Keratinocyte (primary cell): ENCODE data around the gene ARPC1A. TPM values are rescaled to one million over a fixed set of nuclear protein-coding genes. Genes with fewer than 3 reads are reported as not detected.

Experiments
- DNase-seq: peaks from one replicate; pipeline ENCODE4 v3.0.0-alpha.2; 2011; ENCODE audit warnings: low read depth, missing footprints, low spot score
- FAIRE-seq: peaks from 2 replicates; lab custom pipeline; 2011; peaks lifted over from hg19 to GRCh38; lab: Jason Lieb, UNC
- H2AFZ ChIP-seq: 2 replicates; pipeline ENCODE4 v1.6.0; 2012; ENCODE audit warnings: low read length, control low read depth, inconsistent platforms; ENCODE audit not compliant: control insufficient read depth
- H3K27ac ChIP-seq: 2 replicates; pipeline ENCODE4 v1.5.1; 2011; ENCODE audit warnings: low read length; ENCODE audit not compliant: control insufficient read depth, insufficient read depth
- H3K27me3 ChIP-seq: 3 replicates; pipeline ENCODE4 v1.6.0; 2011; ENCODE audit warnings: low read length; ENCODE audit not compliant: control insufficient read depth, insufficient read depth; ENCODE audit errors: extremely low read depth
- H3K36me3 ChIP-seq, 2 experiments: 2 replicates in 1 of 2; 3 replicates in 1 of 2; pipeline ENCODE4 v1.5.1; 2011; ENCODE audit warnings: low read length in 2 of 2, mild to moderate bottlenecking in 1 of 2; ENCODE audit not compliant: control insufficient read depth in 2 of 2, insufficient read depth in 2 of 2; ENCODE audit errors: extremely low read depth in 1 of 2
- H3K4me1 ChIP-seq: 3 replicates; pipeline ENCODE4 v1.5.1; 2011; ENCODE audit warnings: low read length; ENCODE audit not compliant: control insufficient read depth, insufficient read depth; ENCODE audit errors: extremely low read depth
- H3K4me2 ChIP-seq: 3 replicates; pipeline ENCODE4 v1.6.0; 2011; ENCODE audit warnings: low read depth, low read length; ENCODE audit not compliant: control insufficient read depth, insufficient read depth; ENCODE audit errors: extremely low read depth
- H3K4me3 ChIP-seq, 3 experiments: fragments of 200-600 bp in 1 of 3; sonication (generic) in 1 of 3; 2 replicates in 2 of 3; 3 replicates in 1 of 3; pipeline ENCODE4 v1.5.1; 2011 to 2016; ENCODE audit warnings: low read length in 3 of 3, mild to moderate bottlenecking in 3 of 3, control low read depth in 2 of 3, inconsistent platforms in 1 of 3, low read depth in 1 of 3, mixed read lengths in 1 of 3, mixed run types in 1 of 3, moderate library complexity in 1 of 3; ENCODE audit not compliant: control insufficient read depth in 2 of 3, insufficient read depth in 2 of 3; ENCODE audit errors: extremely low read depth in 1 of 3
- H3K79me2 ChIP-seq: 2 replicates; pipeline ENCODE4 v1.6.0; 2012; ENCODE audit warnings: low read length; ENCODE audit not compliant: control insufficient read depth, insufficient read depth
- H3K9ac ChIP-seq: 3 replicates; pipeline ENCODE4 v1.6.0; 2011; ENCODE audit warnings: low read length; ENCODE audit not compliant: control insufficient read depth, insufficient read depth; ENCODE audit errors: extremely low read depth
- H3K9me1 ChIP-seq: 3 replicates; pipeline ENCODE4 v1.6.0; 2011; ENCODE audit warnings: low read length; ENCODE audit not compliant: control insufficient read depth, insufficient read depth; ENCODE audit errors: extremely low read depth
- H3K9me3 ChIP-seq: 2 replicates; pipeline ENCODE4 v1.5.1; 2012; ENCODE audit warnings: low read depth, low read length; ENCODE audit not compliant: control insufficient read depth
- H4K20me1 ChIP-seq: 3 replicates; pipeline ENCODE4 v1.6.0; 2011; ENCODE audit warnings: low read length; ENCODE audit not compliant: control insufficient read depth, insufficient read depth; ENCODE audit errors: extremely low read depth
- EZH2 ChIP-seq: IDR thresholded peaks from one replicate; pipeline ENCODE4 v1.6.1; 2012; ENCODE audit warnings: inconsistent platforms, mild to moderate bottlenecking, low read length, moderate library complexity
- dilution Hi-C: fragments of 300-500 bp; cut with MboI; formaldehyde crosslinking; loops from one replicate; pipeline ENCODE4 v1.7.0; 2020; ENCODE audit warnings: low sequenced_read_pairs; ENCODE audit not compliant: extremely low pct_ligation_motif_present
- polyA plus RNA-seq, 5 experiments: library from polyadenylated mRNA; depleted of rRNA in 3 of 5; stranded (reverse) in 3 of 5; stranded (forward) in 1 of 5; unstranded in 1 of 5; fragments of >200 nt; gene quantifications; 1 replicate in 1 of 5; 2 replicates in 3 of 5; 3 replicates in 1 of 5; pipeline versions ENCODE4 v1.2.1 to v1.2.3, GENCODE V29; 2011 to 2012; ENCODE audit warnings: missing spikeins in 2 of 5, low read depth in 1 of 5, low replicate concordance in 1 of 5
- TF ChIP-seq, protein P1 (sequence below), 3 experiments: IDR thresholded peaks in 1 of 3; conservative IDR thresholded peaks in 1 of 3; optimal IDR thresholded peaks in 1 of 3; 2 replicates in 2 of 3; 3 replicates in 1 of 3; pipeline versions ENCODE3 to v1.5.1; 2011; ENCODE audit warnings: low read length in 3 of 3, mild to moderate bottlenecking in 3 of 3, moderate library complexity in 2 of 3, control low read depth in 1 of 3, inconsistent platforms in 1 of 3; ENCODE audit not compliant: insufficient read depth in 2 of 3; ENCODE audit errors: extremely low read depth in 1 of 3

Gene ARPC1A
- polyA plus RNA-seq, 1 donor (not counting 4 experiments of a cell fraction or from before 2014, with no cell fraction given) = 133 TPM

DNA sequence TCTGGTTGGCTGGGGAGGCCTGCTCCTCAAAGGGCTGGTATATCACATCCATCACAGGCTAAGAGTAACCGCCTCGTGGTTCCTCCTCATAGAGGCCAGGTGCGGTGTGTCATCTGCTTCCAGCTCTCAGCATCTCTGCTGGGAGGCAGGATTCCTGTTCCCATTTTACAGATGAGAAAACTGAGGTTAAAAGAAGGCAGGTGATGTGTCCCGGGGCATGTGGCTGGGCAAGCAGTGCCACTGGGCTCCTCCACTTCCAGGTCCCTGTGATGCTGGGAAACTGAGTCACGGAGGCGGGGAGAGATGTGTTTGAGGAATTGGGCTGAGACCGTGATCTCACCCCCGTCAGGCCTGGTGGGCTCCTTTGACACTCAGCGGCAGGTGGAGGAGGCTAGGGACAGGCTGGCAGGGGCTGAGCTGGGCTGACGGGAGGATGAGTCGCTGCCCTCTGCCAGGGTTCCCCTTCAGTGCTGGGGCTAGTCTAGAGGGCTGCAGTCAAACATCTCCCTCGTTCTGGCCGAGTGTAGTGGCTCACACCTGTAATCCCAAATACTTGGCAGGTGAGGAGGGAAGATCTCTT is 58.2 kb downstream of the ARPC1A start:
- H4K20me1 ChIP-seq = peaks cover 28% of the 10 kb centered on the region
- DNase-seq (no peak), FAIRE-seq (no peak)
- no peak for TF ChIP-seq EZH2
- TF ChIP-seq, protein P1, sequence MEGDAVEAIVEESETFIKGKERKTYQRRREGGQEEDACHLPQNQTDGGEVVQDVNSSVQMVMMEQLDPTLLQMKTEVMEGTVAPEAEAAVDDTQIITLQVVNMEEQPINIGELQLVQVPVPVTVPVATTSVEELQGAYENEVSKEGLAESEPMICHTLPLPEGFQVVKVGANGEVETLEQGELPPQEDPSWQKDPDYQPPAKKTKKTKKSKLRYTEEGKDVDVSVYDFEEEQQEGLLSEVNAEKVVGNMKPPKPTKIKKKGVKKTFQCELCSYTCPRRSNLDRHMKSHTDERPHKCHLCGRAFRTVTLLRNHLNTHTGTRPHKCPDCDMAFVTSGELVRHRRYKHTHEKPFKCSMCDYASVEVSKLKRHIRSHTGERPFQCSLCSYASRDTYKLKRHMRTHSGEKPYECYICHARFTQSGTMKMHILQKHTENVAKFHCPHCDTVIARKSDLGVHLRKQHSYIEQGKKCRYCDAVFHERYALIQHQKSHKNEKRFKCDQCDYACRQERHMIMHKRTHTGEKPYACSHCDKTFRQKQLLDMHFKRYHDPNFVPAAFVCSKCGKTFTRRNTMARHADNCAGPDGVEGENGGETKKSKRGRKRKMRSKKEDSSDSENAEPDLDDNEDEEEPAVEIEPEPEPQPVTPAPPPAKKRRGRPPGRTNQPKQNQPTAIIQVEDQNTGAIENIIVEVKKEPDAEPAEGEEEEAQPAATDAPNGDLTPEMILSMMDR (optimal IDR thresholded peaks at IDR 0.05 in 1 of 3, IDR thresholded peaks at IDR 0.05 in 1 of 3, conservative IDR thresholded peaks at IDR 0.05 in 1 of 3; ENCODE audit: extremely low read depth in 1 of 3, insufficient read depth in 2 of 3, low read length in 3 of 3) = no peak
- dilution Hi-C loops = no loop called here
- peaks cover 23% of the 10 kb centered on the region for H3K4me1 ChIP-seq
- peaks cover 6% of the 10 kb centered on the region for H3K9me1 ChIP-seq
- no peak overlapping the region for H2AFZ ChIP-seq
- no peak overlapping the region for H3K9ac ChIP-seq
- H3K9me3 ChIP-seq = no peaks in the 10 kb centered on the region
- peaks cover 28 to 50% of the 10 kb centered on the region in 2 experiments for H3K36me3 ChIP-seq
- no peaks in the 10 kb centered on the region for H3K27me3 ChIP-seq
- peaks cover 45% of the 10 kb centered on the region for H3K79me2 ChIP-seq
- no peak overlapping the region for H3K4me3 ChIP-seq
- H3K27ac ChIP-seq = no peak overlapping the region
- no peak overlapping the region for H3K4me2 ChIP-seq

DNA sequence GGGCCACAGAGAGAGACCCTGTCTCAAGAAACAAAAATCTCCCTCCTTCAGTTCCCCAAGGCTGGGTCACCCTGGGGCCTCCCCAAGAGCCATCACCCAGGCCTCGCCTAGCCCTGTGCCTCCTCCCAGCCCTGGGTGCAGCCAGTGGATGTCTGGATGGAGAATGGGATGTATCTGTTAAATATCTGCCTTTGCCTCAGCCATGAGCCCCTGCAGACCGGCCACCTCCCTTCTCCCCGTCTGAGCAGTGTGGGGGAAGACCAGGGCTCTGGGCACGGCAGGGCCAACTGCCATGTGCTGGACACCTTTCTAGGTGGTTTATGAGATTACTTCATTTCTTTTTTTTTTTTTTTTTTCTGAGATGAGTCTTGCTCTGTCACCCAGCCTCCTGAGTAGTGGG is 58.8 kb downstream of the ARPC1A start:
- Histone ChIP-seq H3K9me1 (peaks cover 6% of the 10 kb centered on the region), H3K9ac (no peak overlapping the region), H3K36me3 (peaks cover 31 to 53% of the 10 kb centered on the region in 2 experiments), H2AFZ (no peak overlapping the region), H3K27ac (no peak overlapping the region), H3K4me1 (peaks cover 16% of the 10 kb centered on the region), H3K9me3 (no peaks in the 10 kb centered on the region), H3K27me3 (no peaks in the 10 kb centered on the region), H3K79me2 (peaks cover 45% of the 10 kb centered on the region), H3K4me3 (no peak overlapping the region), H3K4me2 (no peak overlapping the region), H4K20me1 (peaks cover 28% of the 10 kb centered on the region)
- no peak for TF ChIP-seq EZH2
- TF ChIP-seq, protein P1 (optimal IDR thresholded peaks at IDR 0.05 in 1 of 3, IDR thresholded peaks at IDR 0.05 in 1 of 3, conservative IDR thresholded peaks at IDR 0.05 in 1 of 3; ENCODE audit: extremely low read depth in 1 of 3, insufficient read depth in 2 of 3, low read length in 3 of 3) = no peak
- DNase-seq = no peak
- dilution Hi-C loops = no loop called here
- no peak for FAIRE-seq
